GM18502 (cell line): Measurements from ENCODE around the gene SLA2.
"Not testable (repeated sequence)": the region's sequence is repeated elsewhere in the genome, so short reads cannot be mapped to it uniquely, and the experiment has no call there.

Experiments used
- ATAC-seq: cut with Tn5 transposase; IDR thresholded peaks from one replicate; pipeline ENCODE4 v1.9.1; 2021; ENCODE audit warnings: mild to moderate bottlenecking; ENCODE audit not compliant: unreplicated experiment, poor library complexity

SLA2 gene, protein sequence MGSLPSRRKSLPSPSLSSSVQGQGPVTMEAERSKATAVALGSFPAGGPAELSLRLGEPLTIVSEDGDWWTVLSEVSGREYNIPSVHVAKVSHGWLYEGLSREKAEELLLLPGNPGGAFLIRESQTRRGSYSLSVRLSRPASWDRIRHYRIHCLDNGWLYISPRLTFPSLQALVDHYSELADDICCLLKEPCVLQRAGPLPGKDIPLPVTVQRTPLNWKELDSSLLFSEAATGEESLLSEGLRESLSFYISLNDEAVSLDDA

DNA sequence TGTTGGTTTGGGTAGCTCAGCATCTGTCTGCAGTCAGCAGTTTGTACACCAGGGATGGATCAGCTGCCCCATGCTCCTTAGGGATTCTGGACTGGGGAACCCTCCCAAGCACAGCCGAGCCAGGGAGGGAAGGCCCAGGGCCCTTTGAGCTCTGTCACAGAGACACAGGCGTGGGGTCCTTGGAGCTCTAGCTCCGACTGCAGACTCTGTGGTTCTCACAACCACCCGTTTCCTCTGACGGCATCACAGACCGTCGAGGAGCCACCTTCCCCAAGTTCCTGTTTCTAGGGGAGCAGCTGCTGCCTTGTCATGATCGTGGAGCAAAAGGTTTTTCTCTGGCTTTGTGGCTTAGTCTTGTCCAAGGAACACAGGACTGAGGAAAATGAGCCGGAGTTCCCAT, at the start of gene SLA2:
Gene SLA2 (minus strand): TSS at position 199 of the 400 bp plus-strand sequence. CDS start 4,861 bp downstream, outside the sequence.
- ATAC-seq: no peak

DNA sequence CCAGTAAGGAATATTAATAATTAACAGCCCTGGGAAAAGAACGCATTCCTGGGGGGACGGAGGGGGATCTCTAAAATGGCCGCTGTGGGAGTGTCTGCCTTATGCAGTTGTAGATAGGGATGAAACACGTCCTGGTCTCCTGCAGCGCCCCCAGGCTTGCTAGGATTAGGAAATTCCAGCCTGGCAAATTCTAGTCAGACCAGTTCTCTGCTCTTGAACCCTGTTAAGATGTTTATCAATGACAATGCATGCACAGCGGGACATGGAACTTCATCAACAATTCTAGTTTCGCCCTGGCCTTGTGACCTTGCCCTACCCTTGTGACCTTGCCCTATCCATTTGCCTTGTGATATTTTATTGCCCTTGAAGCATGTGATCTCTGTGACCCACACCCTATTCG, 49.5 kb upstream of the SLA2 start:
- ATAC-seq: not testable (repeated sequence)

DNA sequence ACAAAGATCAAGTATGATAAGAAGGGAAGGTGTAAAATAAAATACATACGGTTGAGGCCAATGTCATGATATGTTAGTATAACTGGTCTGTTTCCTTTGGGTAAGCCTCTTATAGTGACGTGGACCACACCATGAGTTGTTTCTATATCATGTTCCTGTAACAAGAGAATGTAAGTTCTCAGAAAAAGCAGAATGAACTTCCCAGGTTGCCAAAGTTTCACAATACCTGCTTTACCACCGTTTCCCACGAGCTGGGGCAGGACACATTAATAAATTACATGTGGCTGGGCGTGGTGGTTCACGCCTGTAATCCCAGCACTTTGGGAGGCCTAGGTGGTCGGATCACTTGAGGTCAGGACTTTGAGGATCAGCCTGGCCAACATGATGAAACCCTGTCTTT, 42.6 kb upstream of the SLA2 start:
- ATAC-seq: no peak

DNA sequence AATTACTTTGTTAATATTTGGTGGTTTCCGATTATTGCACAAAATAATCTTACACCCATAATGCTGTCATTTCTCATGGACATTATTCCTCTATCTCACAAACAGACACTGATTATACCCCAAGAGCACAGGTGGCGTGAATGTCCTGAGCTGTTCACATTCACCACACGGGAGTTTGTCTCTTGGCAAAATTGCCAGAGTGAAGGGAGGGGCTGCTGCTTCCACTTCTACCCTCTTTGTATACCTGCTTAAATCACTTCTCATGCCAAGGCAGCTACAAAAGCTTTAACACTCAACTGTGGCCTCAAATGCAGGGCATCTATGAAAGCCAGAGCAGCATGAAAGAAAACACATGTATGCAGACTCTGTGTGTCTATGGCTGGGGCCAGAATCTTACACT, 41.9 kb upstream of the SLA2 start:
- no peak for ATAC-seq

DNA sequence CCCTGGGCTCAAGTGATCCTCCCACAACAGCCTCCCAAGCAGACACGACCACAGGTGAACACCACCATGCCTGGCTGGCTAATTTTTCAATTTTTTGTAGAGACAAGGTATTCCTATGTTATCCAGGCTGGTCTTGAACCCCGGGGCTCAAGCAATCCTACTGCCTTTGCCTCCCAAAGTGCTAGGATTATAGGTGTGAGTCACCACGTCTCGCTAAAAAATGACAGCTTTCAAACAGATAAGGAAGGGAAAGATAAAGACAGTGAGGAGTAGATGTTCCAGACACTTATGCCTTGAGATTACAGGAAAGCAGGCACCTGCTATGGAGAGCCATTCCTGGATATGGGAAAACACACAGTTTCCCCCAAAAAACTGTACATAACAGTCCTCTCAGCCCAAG, 40.9 kb upstream of the SLA2 start:
- ATAC-seq: no peak

DNA sequence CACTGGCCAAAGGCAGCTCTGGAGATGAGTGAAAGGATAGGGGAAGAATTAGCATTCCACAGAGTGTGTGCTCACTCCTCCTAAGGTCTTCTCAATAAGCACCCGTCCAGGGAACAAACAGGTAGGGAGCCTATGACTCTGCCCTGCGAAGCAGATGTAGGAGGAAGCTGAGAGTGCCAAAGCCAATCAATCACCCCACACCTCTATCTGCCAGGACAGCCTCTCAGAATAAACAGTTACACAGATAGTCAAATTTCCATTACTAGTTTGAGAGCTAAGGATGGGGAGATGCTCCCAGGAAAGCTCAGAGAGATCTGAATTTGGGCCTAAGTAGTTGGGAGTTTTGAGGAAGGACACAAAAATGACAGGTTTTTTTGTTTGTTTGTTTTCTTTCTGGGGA, 40.5 kb upstream of the SLA2 start:
- ATAC-seq: no peak

DNA sequence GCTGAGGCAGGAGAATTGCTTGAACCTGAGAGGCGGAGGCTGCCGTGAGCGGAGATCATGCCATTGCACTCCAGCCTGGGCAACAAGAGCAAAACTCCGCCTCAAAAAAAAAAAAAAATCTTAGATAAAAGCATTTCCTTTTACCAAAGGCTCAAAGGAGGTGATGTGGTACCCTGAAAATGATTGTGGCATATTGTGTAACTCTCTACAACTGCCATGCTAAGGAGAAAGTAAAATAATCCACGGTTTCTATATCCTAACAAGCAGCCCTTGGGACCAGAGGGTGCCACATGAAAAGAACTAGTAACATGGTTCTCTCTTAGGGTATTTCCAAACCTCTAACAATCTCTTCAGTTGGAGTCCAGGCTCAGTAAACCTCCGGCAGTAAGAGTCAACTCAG, 38.8 kb upstream of the SLA2 start:
- ATAC-seq: no peak

DNA sequence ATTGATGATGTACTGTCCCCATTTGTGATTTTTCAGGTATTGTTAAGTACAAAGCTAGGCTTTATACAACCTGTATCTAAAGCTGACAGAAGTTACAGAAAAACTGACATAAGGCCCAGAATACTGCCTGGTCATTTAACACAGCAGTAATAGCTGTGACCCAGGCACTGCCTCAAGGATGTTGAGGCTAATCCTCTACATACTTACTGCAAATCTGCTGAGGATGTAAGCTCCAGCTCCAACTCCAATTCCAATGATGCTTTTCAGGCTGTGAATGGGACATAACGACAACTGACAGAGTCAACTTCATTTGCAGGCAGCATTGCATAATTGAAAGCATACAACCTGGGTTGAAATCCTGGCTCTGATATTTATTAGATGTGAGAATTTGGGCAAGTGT, 36.3 kb upstream of the SLA2 start:
- no peak for ATAC-seq

DNA sequence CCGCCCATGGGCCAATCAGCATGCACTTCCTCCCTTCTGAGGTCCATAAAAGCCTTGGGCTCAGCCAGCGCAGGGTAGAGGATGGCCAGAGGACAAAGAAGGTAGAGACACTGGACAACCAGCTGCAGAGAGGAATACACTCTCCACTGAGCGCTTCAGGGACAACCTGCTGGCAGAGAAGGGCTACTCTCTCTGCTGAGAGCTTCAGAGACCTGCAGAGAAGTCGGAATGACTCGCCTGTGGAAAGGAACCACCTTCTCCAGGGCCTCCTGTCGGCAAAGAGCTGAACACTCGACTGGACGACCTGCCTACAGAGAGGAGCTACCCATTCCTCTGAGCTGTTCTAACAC, 31.4 kb upstream of the SLA2 start:
- ATAC-seq: no peak

DNA sequence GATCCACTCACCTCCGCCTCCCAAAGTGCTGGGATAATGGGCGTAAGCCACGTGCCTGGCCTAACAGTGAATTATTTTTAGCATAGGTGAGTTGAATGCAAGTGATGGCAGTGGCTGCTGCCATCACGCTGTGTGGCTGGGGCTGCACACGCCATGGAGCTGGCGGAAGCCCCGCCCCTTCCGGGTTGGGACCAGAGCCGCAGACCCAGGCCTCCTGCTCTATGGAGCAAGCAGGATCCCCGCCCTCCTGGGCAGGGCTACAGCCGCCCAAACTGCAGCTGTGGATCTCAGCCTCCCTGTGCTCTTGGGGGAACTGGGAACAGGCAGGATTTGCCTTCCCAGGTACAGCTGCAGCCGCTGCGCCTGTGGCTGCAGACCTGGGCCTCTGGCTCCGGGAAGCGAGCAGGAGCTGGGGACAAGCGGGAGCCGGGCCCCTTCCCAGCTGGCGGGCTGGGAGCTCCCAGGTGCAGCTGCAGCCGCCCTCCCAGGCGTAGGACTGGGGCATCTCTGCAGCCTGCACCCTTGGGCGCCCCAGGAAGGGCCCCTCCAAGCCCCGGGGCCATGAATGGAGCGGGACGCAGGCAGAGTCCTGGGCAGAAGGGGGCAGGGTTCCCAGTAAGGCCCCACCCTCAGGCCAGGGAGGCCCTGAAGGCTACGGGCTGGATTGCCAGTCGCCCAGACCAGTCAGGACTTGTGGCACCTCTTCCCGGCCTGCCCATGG, 30.9 kb upstream of the SLA2 start:
- no peak for ATAC-seq

DNA sequence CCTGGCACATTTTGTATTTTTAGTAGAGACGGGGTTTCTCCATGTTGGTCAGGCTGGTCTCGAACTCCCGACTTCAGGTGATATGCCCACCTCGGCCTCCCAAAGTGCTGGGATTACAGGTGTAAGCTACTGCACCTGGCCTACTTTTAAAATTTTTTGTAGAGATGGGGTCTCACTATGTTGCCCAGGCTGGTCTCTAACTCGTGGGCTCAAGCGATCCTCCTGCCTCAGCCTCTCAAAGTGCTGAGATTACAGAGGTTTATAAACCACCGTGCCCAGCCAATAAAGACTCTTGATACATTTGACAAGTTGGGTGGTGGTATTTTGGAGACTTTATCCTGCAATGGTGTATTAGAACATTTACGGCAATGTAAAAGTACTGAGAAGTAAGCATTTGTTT, 29.5 kb upstream of the SLA2 start:
- ATAC-seq: not testable (repeated sequence)

DNA sequence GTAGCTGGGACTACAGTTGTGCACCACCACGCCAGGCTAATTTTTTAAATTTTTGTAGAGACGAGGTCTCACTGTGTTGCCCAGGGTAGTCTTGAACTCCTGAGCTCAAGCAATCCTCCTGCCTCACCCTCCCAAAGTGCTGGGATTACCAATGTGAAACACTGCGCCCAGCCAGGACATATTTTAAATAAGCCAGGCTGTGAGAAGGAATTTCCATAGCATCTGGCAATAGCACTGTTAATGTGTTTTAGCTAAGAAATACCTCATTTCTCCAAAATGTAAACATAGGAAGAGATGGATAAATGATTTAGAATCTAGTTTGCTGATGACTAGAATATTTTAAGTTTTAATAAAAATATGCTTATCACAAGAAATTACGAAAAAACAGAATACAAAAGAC, 27.0 kb upstream of the SLA2 start:
- no peak for ATAC-seq

DNA sequence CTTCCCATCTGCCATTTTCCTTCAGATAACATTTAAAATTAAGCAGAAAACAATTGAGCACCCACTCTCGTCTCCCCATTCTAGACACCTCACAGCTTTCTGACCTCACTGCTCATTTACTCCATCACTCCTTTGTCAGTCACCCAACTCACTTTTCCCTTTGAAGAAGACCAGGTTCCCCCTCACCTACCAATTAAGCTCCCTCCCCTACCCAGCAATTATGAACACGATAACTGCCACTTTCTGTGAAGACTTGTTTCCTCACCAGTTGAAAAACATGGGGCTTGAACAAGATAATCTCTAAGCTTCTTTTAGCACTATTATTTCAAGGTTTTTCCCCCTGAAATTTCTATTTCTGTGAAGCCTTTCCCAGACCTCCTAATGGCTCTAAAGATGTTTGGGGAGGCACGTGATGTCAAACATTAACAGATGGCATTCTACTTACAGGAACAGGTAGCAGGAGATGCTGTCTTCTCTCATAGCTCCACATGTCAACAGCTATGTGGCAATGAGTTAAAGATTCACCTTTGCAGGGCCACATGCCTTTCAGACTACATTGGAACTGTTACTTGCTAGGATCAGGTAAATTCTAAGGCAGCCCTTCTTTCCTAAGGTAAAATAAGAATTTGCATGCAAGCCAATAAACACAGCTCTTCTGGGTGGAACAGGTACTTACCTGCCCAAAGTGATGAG, 24.8 kb upstream of the SLA2 start:
- ATAC-seq: no peak

DNA sequence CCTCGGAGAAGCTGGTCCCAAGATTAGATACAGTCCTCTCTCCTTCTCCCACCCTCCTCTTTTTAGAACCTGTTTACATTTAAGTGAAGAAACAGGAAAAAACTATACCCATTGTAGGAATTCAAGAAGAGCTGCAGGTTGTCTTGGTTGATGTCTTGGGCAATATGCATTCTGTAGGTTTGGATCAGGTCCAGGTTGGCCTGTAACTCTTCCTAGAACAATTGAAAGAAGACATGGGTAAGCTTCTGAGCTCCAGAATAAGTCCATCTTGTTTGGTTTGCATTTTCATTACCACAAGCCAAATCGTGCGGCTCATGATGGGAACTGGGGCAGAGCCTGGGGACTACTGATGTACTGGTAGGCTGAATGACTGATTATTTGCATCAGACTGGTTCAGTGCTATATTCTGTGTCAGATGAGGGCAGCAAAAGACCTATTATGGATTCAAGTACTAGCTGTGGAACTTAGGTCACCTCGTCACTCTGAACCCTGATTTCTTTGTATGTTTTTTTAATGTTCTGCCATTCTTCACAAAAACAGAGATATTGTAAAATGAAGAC, 20.3 kb upstream of the SLA2 start:
- ATAC-seq: no peak

DNA sequence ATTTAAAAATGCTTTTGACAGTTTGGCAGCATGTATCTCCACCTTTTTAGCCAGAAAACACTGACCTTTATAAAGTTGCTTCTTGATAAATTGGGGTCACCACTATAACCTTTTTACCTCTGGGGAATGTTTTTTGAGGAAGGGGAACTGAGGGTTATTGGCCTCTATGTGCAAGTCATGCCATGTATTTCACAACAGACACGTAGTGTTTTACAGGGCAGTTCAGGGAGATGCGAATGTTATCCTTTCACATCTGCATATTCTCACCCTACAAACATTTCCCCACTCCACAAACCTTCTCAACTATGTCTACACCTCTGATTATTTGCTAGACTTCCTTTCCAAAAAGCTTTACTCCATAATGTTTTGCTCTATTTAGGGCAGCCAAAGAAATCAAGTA, 17.0 kb upstream of the SLA2 start:
- no peak for ATAC-seq

DNA sequence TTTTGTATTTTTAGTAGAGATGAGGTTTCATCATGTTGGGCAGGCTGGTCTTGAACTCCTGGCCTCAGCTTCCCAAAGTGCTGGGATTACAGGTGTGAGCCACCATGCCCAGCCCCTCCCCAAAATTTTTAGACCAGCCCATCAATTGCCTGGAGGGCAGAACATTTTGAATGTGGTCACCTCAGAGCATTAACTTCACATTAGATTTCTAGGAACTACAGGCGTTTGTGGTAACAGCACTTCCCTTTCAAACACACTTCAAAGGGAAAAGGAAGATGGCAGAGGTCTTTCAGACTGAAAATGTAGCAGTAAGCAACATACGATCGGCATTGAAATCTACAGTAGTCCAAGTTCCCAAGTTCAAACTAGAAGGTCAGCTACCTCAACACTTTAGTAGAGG, 12.3 kb upstream of the SLA2 start:
- no peak for ATAC-seq

DNA sequence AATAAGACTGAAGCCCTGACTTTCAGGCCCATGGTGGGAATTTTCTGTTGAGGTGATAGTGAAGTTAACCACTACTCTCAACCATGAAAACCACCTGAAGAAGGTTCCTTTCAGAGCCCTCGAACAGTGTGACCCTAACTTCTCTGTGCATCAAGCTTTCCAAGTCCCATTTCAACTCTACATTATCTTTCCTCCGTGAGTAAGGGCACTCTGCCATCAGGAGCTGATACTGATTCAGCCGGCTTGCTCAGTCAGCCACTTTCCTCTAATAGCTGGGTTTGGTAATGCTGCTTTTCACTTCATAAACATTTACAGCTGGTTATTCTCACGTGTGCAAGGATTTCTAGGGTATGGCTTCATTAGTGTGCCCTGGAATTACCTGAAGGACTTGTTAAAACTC, 10.7 kb upstream of the SLA2 start:
- ATAC-seq: no peak

DNA sequence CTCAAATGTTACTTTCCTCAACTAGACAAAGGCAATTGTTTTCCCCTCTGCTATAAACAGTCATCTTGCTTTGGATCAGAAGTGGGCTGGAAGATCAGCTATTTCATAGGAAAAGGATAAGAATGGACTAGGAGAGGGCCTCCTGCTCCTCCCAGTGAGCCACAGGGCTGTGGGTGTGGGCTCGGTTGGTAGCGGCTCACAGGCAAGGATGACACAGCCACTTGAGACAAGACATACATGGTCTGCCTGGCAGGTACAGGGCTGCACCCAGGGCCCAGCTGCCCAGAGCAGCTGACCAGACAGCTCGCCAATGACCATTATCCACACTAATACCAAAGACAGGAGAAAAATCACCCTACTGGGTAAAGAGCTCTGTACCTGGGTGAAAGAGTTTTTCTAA, 9.0 kb upstream of the SLA2 start:
- ATAC-seq: no peak

DNA sequence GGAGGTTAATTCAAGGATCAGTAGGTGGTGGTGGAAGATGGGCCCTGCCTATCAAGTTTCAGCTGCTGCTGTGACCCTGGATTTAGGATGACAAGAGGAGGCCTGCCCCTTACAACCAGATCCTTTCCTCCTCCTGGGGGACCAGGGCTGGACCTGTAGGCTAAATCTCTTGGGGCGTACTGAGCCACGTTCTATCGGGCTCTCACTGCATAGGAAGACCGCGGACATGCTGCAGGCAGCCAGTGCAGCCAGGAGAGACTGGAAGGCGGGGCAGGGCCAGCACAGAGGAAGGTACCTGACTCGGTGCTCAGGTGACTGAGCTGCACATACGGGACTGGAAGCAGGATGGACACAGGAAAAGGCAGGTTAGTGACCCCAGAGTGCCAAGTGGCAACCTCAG, 8.5 kb upstream of the SLA2 start:
- ATAC-seq: no peak

DNA sequence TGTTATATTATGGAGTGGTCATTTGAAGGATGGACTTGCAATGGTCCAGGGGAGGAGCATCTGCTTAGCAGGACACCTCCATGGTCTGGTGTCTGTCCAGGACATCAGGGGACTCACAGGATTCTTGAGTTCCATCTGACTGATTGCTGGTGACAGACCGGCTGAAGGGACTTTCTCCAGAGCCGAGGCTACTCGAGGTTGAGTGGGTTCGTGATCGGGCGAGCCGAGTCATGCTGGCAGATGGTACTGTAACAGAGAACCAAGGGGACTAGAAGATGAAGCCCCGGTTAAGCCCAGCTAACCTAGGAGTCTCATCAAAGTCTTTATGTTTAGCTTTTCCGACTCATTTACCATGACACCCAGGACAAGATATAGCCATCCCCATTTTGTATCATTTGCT, 7.5 kb upstream of the SLA2 start:
- no peak for ATAC-seq
